Endodermal cell (in vitro differentiated cells): ENCODE measurements around the gene MARK3. TPM values are rescaled to one million over a fixed set of nuclear protein-coding genes. Genes with fewer than 3 reads are reported as not detected.
"Not testable (repeated sequence)": the region's sequence is repeated elsewhere in the genome, so short reads cannot be mapped to it uniquely, and the experiment has no call there.

Experiments
- DNase-seq: peaks from one replicate; pipeline ENCODE4 v3.0.0-alpha.2; 2017
- H3K27ac ChIP-seq: 2 replicates; pipeline ENCODE4 v1.5.1; 2013; ENCODE audit warnings: mild to moderate bottlenecking, low read depth, low read length, moderate library complexity
- H3K27me3 ChIP-seq: 2 replicates; pipeline ENCODE4 v1.6.1; 2013; ENCODE audit warnings: mild to moderate bottlenecking, low read length, moderate library complexity; ENCODE audit not compliant: insufficient read depth, control insufficient read depth, poor library complexity, severe bottlenecking
- H3K36me3 ChIP-seq: 2 replicates; pipeline ENCODE4 v1.7.0; 2013; ENCODE audit warnings: mild to moderate bottlenecking, low read length, moderate library complexity; ENCODE audit not compliant: control insufficient read depth, insufficient read depth
- H3K4me1 ChIP-seq: one replicate; pipeline ENCODE4 v1.7.0; 2013; ENCODE audit warnings: low read length; ENCODE audit not compliant: control insufficient read depth, insufficient read depth
- H3K4me3 ChIP-seq: 2 replicates; pipeline ENCODE4 v1.5.1; 2013; ENCODE audit warnings: mild to moderate bottlenecking, low read length, moderate library complexity
- H3K9ac ChIP-seq: 2 replicates; pipeline ENCODE4 v1.6.1; 2013; ENCODE audit warnings: mild to moderate bottlenecking, low read length, moderate library complexity; ENCODE audit not compliant: poor library complexity, severe bottlenecking; ENCODE audit errors: extremely low read depth
- H3K9me3 ChIP-seq: 2 replicates; pipeline ENCODE4 v1.6.1; 2013; ENCODE audit warnings: mild to moderate bottlenecking, low read length, moderate library complexity; ENCODE audit not compliant: control insufficient read depth
- H3K27ac Mint-ChIP-seq: 2 replicates; pipeline ENCODE4 v1.8.0; 2020; ENCODE audit warnings: mixed read lengths
- H3K27me3 Mint-ChIP-seq: 2 replicates; pipeline ENCODE4 v1.8.0; 2021; ENCODE audit warnings: mild to moderate bottlenecking, mixed read lengths; ENCODE audit not compliant: insufficient read depth
- H3K36me3 Mint-ChIP-seq: 2 replicates; pipeline ENCODE4 v1.8.0; 2020; ENCODE audit warnings: low read depth, mixed read lengths
- H3K4me1 Mint-ChIP-seq: 2 replicates; pipeline ENCODE4 v1.8.0; 2020; ENCODE audit warnings: mixed read lengths
- H3K4me3 Mint-ChIP-seq: 2 replicates; pipeline ENCODE4 v1.8.0; 2020; ENCODE audit warnings: mild to moderate bottlenecking, moderate library complexity, mixed read lengths
- H3K9me3 Mint-ChIP-seq: 2 replicates; pipeline ENCODE4 v1.8.0; 2020; ENCODE audit warnings: mild to moderate bottlenecking, mixed read lengths
- WGBS, 2 experiments: methylation state at CpG; one replicate each; pipeline versions ENCODE4 v1.1.5 to v1.1.7; 2013; ENCODE audit warnings: missing lambda C conversion rate in 2 of 2, mixed read lengths in 1 of 2; ENCODE audit not compliant: insufficient coverage in 1 of 2, insufficient read length in 1 of 2; 5-methylcytosine and 5-hydroxymethylcytosine counted together
- total RNA-seq, 2 donors: library from RNA; stranded (reverse); fragmentation: NEBNext Ultra II Directional in 1 of 2; extraction: Animal tissue kit (Norgen Biotek cat#: 25700) in 1 of 2; gene quantifications; 2 replicates in 1 of 2; 3 replicates in 1 of 2; pipeline ENCODE4 v1.2.1, GENCODE V29; 2021
- TF ChIP-seq, protein P1 (sequence below): fragments of 200-600 bp; sonication (generic); conservative IDR thresholded peaks from 2 replicates; pipeline ENCODE4 v1.5.0; 2021; ENCODE audit warnings: antibody characterized with exemption, mild to moderate bottlenecking

MARK3 gene
- total RNA-seq, 2 donors from 2014 or later: 95.8 to 106 TPM

DNA sequence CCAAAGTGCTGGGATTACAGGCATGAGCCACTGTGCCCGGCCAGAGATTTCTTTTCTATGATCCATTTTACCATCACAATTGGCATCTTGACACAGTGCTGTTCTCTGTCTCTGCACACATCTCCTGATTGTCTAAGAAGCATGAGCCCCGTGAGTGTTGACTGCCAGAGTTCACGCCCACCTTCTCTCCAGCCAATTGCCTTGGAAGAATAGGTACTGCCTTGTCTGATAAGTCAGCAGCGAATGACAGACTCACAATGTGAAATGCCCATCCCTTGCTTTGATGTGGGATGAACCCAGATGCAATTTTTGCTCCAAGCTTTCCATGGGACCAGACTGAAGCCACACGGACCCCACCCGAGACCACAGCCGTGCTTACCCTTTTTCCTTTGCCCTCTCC, 31.9 kb upstream of the MARK3 start:
- no peak overlapping the region for H3K4me3 ChIP-seq
- H3K36me3 Mint-ChIP-seq: no peaks in the 10 kb centered on the region
- TF ChIP-seq, protein P1, sequence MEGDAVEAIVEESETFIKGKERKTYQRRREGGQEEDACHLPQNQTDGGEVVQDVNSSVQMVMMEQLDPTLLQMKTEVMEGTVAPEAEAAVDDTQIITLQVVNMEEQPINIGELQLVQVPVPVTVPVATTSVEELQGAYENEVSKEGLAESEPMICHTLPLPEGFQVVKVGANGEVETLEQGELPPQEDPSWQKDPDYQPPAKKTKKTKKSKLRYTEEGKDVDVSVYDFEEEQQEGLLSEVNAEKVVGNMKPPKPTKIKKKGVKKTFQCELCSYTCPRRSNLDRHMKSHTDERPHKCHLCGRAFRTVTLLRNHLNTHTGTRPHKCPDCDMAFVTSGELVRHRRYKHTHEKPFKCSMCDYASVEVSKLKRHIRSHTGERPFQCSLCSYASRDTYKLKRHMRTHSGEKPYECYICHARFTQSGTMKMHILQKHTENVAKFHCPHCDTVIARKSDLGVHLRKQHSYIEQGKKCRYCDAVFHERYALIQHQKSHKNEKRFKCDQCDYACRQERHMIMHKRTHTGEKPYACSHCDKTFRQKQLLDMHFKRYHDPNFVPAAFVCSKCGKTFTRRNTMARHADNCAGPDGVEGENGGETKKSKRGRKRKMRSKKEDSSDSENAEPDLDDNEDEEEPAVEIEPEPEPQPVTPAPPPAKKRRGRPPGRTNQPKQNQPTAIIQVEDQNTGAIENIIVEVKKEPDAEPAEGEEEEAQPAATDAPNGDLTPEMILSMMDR: no peak
- peaks cover 2% of the 10 kb centered on the region for H3K27me3 Mint-ChIP-seq
- H3K9ac ChIP-seq: no peak overlapping the region
- H3K27me3 ChIP-seq: no peaks in the 10 kb centered on the region
- H3K9me3 Mint-ChIP-seq: no peaks in the 10 kb centered on the region
- WGBS, 2 experiments: 88 to 92% methylated on average over 7 of the region's 7 CpGs
- H3K4me1 ChIP-seq: no peaks in the 10 kb centered on the region
- H3K36me3 ChIP-seq: no peaks in the 10 kb centered on the region
- no peak for DNase-seq
- no peak overlapping the region for H3K27ac Mint-ChIP-seq
- no peaks in the 10 kb centered on the region for H3K9me3 ChIP-seq
- no peak overlapping the region for H3K27ac ChIP-seq
- H3K4me1 Mint-ChIP-seq: no peaks in the 10 kb centered on the region
- H3K4me3 Mint-ChIP-seq: no peak overlapping the region

DNA sequence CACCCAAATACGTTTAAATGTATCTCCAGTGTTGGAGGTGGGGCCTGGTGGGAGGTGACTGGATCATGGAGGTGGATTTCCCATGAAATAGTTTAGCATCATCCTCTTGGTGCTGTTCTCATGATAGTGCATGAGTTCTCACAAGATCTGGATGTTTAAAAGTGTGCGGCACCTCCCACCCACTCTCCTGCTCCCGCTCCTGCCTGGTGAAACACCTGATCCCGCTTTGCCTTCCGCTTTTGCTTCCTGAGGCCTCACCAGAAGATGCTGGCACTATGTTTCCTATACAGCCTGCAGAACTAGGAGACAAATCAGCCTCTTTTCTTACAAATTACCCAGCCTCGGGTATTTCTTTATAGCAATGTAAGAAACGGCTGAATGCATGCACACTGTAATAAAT, 31.1 kb upstream of the MARK3 start:
- H3K27me3 Mint-ChIP-seq: peaks cover 2% of the 10 kb centered on the region
- TF ChIP-seq, protein P1: no peak
- no peaks in the 10 kb centered on the region for H3K36me3 Mint-ChIP-seq
- peak overlapping the region; percentile 26 for H3K27ac Mint-ChIP-seq
- H3K27ac ChIP-seq: no peak overlapping the region
- DNase-seq: no peak
- no peaks in the 10 kb centered on the region for H3K36me3 ChIP-seq
- H3K9ac ChIP-seq: no peak overlapping the region
- no peak overlapping the region for H3K4me3 Mint-ChIP-seq
- 72 to 88% methylated on average over 5 to 7 of the region's 7 CpGs for WGBS, 2 experiments
- no peaks in the 10 kb centered on the region for H3K9me3 Mint-ChIP-seq
- no peaks in the 10 kb centered on the region for H3K27me3 ChIP-seq
- no peak overlapping the region for H3K4me3 ChIP-seq
- no peaks in the 10 kb centered on the region for H3K4me1 ChIP-seq
- H3K4me1 Mint-ChIP-seq: no peaks in the 10 kb centered on the region
- no peaks in the 10 kb centered on the region for H3K9me3 ChIP-seq

- 54 to 80% methylated on average over 3 to 8 of the region's 9 CpGs for WGBS, 2 experiments
- H3K4me1 Mint-ChIP-seq: no peaks in the 10 kb centered on the region
Measured at GRCh38 chr14:103356024-103356682, 29.1 kb upstream of the MARK3 start.

DNA sequence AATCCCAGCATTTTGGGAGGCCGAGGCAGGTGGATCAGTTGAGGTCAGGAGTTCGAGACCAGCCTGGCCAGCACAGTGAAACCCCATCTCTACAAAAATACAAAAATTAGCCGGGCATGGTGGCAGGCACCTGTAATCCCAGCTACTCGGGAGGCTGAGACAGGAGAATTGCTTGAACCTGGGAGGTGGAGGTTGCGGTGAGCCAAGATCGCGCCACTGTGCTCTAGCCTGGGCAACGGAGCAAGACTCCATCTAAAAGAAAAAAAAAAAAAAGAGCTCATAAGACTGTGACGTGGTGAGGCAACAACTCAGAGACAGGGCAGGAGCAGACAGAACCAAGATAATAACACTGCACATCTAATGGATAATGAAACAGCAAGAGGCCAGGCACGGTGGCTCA, 27.7 kb upstream of the MARK3 start:
- H3K27ac Mint-ChIP-seq, DNase-seq, H3K36me3 Mint-ChIP-seq, H3K4me1 Mint-ChIP-seq, H3K4me1 ChIP-seq, H3K4me3 ChIP-seq, H3K4me3 Mint-ChIP-seq, H3K27me3 Mint-ChIP-seq, H3K27me3 ChIP-seq, H3K36me3 ChIP-seq, H3K27ac ChIP-seq, H3K9ac ChIP-seq: not testable (repeated sequence)
- peaks cover 10% of the 10 kb centered on the region for H3K9me3 ChIP-seq
- 90 to 94% methylated on average over 7 to 10 of the region's 10 CpGs for WGBS, 2 experiments
- H3K9me3 Mint-ChIP-seq: peaks cover 10% of the 10 kb centered on the region

More at GRCh38 chr14:103356024-103356682, 29.1 kb upstream of the MARK3 start:
- no peak overlapping the region for H3K27ac ChIP-seq
- no peaks in the 10 kb centered on the region for H3K27me3 ChIP-seq
- Mint-ChIP-seq H3K9me3 (no peaks in the 10 kb centered on the region), H3K27ac (no peak overlapping the region), H3K36me3 (no peaks in the 10 kb centered on the region), H3K4me3 (no peak overlapping the region), H3K27me3 (peaks cover 2% of the 10 kb centered on the region)
- no peaks in the 10 kb centered on the region for H3K9me3 ChIP-seq
- DNase-seq: no peak
- H3K4me3 ChIP-seq: no peak overlapping the region
- H3K36me3 ChIP-seq: no peaks in the 10 kb centered on the region
- H3K4me1 ChIP-seq: no peaks in the 10 kb centered on the region
- no peak overlapping the region for H3K9ac ChIP-seq
- TF ChIP-seq, protein P1: no peak
